IMR-90 (cell line): ENCODE measurements around the gene MYH1.

Experiments used
- CTCF ChIP-seq: conservative IDR thresholded peaks from 2 replicates; pipeline ENCODE4 v1.5.1; 2012; ENCODE audit warnings: mild to moderate bottlenecking, low read depth, low read length, improper control_type of control experiment
- POLR2A ChIP-seq: IDR thresholded peaks from 2 replicates; pipeline ENCODE4 v1.6.1; 2012; ENCODE audit warnings: mild to moderate bottlenecking, low read depth, low read length

GRCh38 chr17:10526517-10526916 lies 8.2 kb upstream of the MYH1 start:
- no peak for TF ChIP-seq CTCF
- no peak for TF ChIP-seq POLR2A
